ENCODE measurements around the gene UBQLN3.

The UBQLN3 gene

GRCh38 chr11:5467527-5467926, 42.2 kb downstream of the UBQLN3 start:
- no peak overlapping the region for H3K4me3 ChIP-seq (ENCODE audit: low read depth, low read length)
- TF ChIP-seq CTCF (IDR thresholded peaks at IDR 0.05; ENCODE audit: low read depth, low read length) = no peak

- TF ChIP-seq CTCF (IDR thresholded peaks at IDR 0.05; ENCODE audit: low read depth, low read length) = no peak
- H3K4me3 ChIP-seq (ENCODE audit: low read depth, low read length) = no peak overlapping the region
Measured at GRCh38 chr11:5460983-5461621, 48.7 kb downstream of the UBQLN3 start.
